AG10803 (cell line): ENCODE measurements around the gene THYN1.
A peak's percentile ranks its signal among the peaks of the same experiment; 100 is the strongest.

Source experiments
- DNase-seq: peaks from one replicate; pipeline ENCODE4 v3.0.0; 2010; ENCODE audit warnings: low read depth
- H3K4me3 ChIP-seq: 2 replicates; pipeline ENCODE4 v1.5.1; 2011; ENCODE audit warnings: mild to moderate bottlenecking, low read length, control low read depth
- TF ChIP-seq, protein P1 (sequence below): conservative IDR thresholded peaks from 2 replicates; pipeline ENCODE4 v1.5.1; 2011; ENCODE audit warnings: mild to moderate bottlenecking, low read length, control low read depth, inconsistent platforms

The THYN1 gene

DNA sequence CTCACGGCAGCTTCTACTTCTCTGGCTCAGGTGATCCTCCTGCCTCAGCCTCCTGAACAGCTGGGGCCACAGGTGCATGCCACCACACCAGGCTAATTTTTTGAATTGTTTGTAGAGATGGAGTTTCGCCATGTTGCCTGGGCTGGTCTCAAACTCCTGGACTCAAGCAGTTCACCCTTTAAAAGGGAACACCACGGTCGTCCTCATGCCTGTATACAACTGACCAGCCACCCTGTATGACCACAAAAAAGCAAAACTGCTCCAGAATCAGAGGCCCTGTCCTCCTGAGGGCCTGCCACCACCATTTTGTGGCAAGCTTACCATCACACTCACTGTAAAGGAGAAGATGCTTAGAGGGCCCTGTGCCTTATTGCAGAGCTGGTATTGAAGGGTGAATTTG is 25.2 kb upstream of the THYN1 start:
- DNase-seq = no peak
- TF ChIP-seq, protein P1, sequence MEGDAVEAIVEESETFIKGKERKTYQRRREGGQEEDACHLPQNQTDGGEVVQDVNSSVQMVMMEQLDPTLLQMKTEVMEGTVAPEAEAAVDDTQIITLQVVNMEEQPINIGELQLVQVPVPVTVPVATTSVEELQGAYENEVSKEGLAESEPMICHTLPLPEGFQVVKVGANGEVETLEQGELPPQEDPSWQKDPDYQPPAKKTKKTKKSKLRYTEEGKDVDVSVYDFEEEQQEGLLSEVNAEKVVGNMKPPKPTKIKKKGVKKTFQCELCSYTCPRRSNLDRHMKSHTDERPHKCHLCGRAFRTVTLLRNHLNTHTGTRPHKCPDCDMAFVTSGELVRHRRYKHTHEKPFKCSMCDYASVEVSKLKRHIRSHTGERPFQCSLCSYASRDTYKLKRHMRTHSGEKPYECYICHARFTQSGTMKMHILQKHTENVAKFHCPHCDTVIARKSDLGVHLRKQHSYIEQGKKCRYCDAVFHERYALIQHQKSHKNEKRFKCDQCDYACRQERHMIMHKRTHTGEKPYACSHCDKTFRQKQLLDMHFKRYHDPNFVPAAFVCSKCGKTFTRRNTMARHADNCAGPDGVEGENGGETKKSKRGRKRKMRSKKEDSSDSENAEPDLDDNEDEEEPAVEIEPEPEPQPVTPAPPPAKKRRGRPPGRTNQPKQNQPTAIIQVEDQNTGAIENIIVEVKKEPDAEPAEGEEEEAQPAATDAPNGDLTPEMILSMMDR = no peak
- no peak overlapping the region for H3K4me3 ChIP-seq

DNA sequence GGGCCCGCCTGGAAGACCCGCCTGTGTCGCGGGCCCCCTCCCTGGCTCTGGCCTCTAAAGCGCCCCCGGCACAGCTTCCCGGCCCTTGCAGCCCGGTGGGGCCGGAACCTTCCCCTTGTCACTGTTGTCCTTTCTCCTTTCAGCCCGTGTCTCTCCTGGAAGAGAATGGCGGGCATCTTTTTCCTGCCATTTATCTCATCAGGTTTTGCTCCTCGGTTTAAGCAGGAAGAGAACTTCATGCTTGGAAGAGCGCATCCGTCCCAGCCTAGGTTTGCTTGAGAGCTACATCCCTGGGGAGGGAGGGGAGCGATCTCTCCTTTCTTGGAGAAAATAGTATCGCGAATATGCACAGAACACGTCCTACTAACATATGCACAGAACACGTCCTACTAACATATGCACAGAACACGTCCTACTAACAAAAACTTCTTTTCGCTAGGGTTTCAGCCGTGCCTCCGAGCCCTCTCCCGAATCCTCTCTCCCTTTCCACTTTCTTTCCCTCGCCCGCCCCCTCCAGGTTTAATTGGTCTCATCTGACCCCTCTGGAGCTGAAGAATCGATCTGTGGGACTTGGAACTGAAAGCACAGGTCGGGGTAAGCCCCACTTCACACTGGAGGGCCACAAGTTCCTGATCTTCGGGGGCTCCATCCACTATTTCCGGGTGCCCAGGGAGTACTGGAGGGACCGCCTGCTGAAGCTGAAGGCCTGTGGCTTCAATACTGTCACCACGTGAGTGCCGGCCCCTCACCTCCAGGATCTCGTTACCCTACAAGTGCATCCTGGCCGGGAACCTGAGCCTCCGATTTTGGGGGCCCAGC is 24.2 kb upstream of the THYN1 start:
- no peak overlapping the region for H3K4me3 ChIP-seq
- TF ChIP-seq, protein P1 = no peak
- DNase-seq = no peak

DNA sequence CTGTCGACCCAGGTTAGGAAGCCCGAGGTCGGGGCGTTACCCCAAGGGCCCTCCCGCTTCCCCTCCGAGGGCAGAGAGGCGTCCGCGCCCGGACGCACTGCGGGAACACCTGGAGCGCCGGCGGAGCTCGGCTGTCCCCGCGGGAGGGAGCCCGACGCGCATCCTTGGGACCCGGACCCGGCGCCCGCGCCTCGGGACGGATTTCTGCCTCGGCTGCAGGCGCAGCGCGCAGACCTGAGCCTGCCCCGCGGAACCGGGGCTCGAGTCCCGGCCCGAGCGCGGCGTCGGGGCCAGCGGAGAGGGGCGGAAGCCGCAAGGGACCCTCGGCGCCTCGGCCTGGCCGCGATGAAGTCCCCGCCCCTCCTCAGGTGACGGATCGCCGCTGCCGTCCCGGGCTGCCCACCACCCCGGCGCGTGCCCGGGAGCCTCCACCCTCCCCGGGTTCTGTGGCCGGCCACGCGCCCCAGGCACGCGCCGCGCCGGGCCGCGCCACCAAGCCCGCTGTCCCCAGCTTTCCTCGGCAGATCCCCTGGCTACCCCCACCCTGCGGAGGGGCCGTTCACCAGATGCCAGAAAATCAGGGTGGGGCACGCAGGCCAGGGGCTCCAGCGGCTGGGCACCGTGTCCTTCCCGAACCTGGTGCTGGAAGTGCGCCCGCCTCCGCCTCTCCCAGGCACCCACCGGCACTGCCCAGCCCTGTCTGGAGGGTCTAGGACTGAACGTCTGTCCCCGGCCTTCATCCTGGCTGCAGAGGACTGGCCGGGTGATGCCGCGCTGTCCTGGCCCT is 23.4 kb upstream of the THYN1 start:
- no peak overlapping the region for H3K4me3 ChIP-seq
- TF ChIP-seq, protein P1 = no peak
- DNase-seq = no peak

DNA sequence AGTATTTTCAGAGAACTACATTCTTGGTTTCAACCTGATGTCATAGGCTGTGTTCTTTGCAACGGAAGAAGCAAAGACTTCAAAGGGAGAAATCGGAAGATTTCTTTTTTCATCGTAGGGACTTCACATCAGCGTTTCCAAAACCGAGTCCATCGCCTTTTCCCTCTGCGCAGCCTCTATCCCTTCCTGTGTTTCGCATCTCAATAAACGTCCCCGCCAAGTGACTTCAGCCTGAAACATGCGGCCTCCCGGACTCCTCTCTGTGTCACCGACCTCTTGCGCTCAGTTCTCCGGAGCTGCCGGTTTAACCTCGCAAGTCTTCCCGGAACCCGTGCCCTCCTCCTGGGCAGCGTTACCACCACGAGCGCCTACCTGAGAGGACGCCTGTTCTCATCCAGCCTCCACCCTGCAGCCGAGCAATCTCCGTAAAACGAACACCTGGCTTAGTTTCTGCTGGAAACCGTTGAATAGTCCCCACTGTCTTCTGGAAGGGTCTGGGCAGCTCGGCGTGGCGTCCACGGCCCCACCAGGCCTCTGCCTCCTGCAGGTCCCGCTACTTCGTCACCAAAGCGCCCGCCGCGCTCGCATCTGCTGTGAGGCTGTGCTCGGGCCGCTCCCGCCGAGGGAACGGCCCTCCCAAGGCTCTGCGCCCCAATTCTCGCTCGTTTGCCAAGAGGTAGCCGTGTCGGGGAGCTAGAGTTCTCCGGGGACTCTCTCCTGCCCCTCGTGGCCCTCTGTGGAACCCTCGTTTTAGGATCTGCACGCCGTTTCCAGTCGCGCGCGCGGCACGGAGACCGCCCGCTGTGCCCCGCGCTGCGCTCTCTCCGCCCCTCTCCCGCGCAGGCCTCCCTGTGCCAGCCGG is 22.6 kb upstream of the THYN1 start, which contains the start of gene GLB1L3:
TSS of gene GLB1L3 (plus strand) at position 846 of the 862 bp plus-strand sequence. CDS start 362 bp downstream, outside the sequence.
- peak; percentile 6 for DNase-seq
- H3K4me3 ChIP-seq = no peak within 1 kb of the TSS; the same call in 1 of the 2 replicates
- TF ChIP-seq, protein P1 = peak; percentile 52

DNA sequence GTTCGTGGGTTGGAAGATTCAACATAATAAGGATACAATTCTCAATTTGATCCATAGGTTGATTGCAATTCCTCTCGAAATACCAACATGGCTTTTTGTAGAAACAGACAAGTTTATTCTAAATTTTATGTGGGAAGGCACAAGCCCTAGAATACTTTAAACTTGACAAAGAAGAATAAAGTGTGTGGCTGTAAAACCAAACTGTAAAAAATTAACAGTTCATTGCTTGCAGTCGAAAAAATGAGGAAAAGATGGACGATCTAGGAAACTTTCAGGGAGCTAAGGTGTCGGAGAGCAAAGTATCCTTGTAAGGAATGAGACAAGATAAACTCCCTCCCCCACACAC is 22.0 kb upstream of the THYN1 start:
- no peak overlapping the region for H3K4me3 ChIP-seq
- TF ChIP-seq, protein P1 = no peak

DNA sequence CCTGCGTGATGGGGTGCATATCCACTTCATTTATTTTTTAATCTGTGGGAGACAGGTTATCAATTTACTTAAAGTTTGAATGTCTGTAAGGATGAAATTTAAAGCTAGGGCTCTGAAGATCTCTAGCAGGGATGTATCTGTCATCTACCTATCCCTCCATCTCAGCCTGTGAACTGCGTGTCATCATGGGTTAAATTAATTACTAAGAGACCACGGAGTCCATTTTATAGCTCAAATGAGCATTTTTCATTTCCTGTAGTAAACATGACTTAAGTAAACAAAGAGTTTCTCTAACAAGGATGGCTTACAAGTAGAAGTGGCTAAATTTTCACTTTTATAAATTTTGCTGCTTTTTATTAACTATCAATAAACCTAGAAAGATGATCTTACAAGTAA is 20.2 kb upstream of the THYN1 start:
- DNase-seq = no peak
- H3K4me3 ChIP-seq = no peak overlapping the region
- TF ChIP-seq, protein P1 = no peak

More for the DNA sequence above, 22.0 kb upstream of the THYN1 start:
- DNase-seq = no peak
